Common myeloid progenitor, CD34-positive (primary cell): ENCODE measurements around the gene ABCA13. TPM values are rescaled to one million over a fixed set of nuclear protein-coding genes. Genes with fewer than 3 reads are reported as not detected.

ENCODE experiments used
- CTCF ChIA-PET: fragments of 350-600 bp; sonication (Branson Sonifier 250); formaldehyde crosslinking; loops from one replicate; lab custom pipeline; 2021; ENCODE audit warnings: antibody characterized with exemption; lab: Charles Lee
- POLR2A ChIA-PET: fragments of 350-600 bp; sonication (Branson Sonifier 250); formaldehyde crosslinking; loops from one replicate; lab custom pipeline; 2021; ENCODE audit warnings: antibody characterized with exemption; lab: Charles Lee
- DNase-seq, 3 donors: peaks; one replicate each; pipeline versions ENCODE4 v3.0.0 to v3.0.0-alpha.2; 2013
- H3K27ac ChIP-seq, 2 experiments: 1 replicate in 1 of 2; 2 replicates in 1 of 2; pipeline ENCODE4 v1.7.0; 2013; ENCODE audit warnings: inconsistent platforms in 2 of 2, low read length in 2 of 2, mild to moderate bottlenecking in 2 of 2, low read depth in 1 of 2, moderate library complexity in 1 of 2; ENCODE audit not compliant: severe bottlenecking in 2 of 2, insufficient read depth in 1 of 2, poor library complexity in 1 of 2
- H3K27me3 ChIP-seq, 5 experiments: replicated peaks in 2 of 5; 1 replicate in 3 of 5; 2 replicates in 2 of 5; pipeline versions ENCODE4 v1.6.1 to v1.7.0; 2013; ENCODE audit warnings: low read length in 4 of 5, mild to moderate bottlenecking in 2 of 5, moderate library complexity in 2 of 5, inconsistent platforms in 1 of 5; ENCODE audit not compliant: insufficient read depth in 5 of 5, control insufficient read depth in 4 of 5
- H3K36me3 ChIP-seq, 4 experiments: 1 replicate in 2 of 4; 2 replicates in 2 of 4; pipeline versions ENCODE4 v1.6.1 to v1.7.0; 2013; ENCODE audit warnings: low read length in 3 of 4, control low read depth in 1 of 4, mild to moderate bottlenecking in 1 of 4; ENCODE audit not compliant: control insufficient read depth in 4 of 4, insufficient read depth in 4 of 4
- H3K4me1 ChIP-seq, 4 experiments: 1 replicate in 3 of 4; 2 replicates in 1 of 4; pipeline versions ENCODE4 v1.6.1 to v1.7.1; 2013; ENCODE audit warnings: low read length in 3 of 4, mild to moderate bottlenecking in 3 of 4, control low read depth in 1 of 4, inconsistent platforms in 1 of 4, moderate library complexity in 1 of 4; ENCODE audit not compliant: control insufficient read depth in 4 of 4, insufficient read depth in 4 of 4; ENCODE audit errors: control extremely low read depth in 1 of 4
- H3K4me3 ChIP-seq, 7 experiments: 1 replicate in 4 of 7; 2 replicates in 3 of 7; pipeline versions ENCODE4 v1.5.1 to v1.7.0; 2013; ENCODE audit warnings: mild to moderate bottlenecking in 7 of 7, low read length in 6 of 7, moderate library complexity in 6 of 7, inconsistent platforms in 2 of 7, low read depth in 2 of 7, control low read depth in 1 of 7; ENCODE audit not compliant: insufficient read depth in 4 of 7, control insufficient read depth in 1 of 7; ENCODE audit errors: extremely low read depth in 1 of 7
- H3K9me3 ChIP-seq, 5 experiments: 1 replicate in 4 of 5; 2 replicates in 1 of 5; pipeline versions ENCODE4 v1.6.1 to v1.7.1; 2013; ENCODE audit warnings: low read length in 4 of 5, mild to moderate bottlenecking in 2 of 5, inconsistent platforms in 1 of 5, low read depth in 1 of 5, moderate library complexity in 1 of 5; ENCODE audit not compliant: control insufficient read depth in 4 of 5, insufficient read depth in 2 of 5; ENCODE audit errors: control extremely low read depth in 1 of 5
- WGBS: methylation state at CpG from one replicate; pipeline ENCODE4 v1.1.5; 2013; ENCODE audit not compliant: insufficient coverage; 5-methylcytosine and 5-hydroxymethylcytosine counted together
- polyA plus RNA-seq: library from polyadenylated mRNA; unstranded; fragments of 120-200 nt; gene quantifications from one replicate; pipeline ENCODE4 v1.2.1, GENCODE V29; 2013

The ABCA13 gene
- 2.2 TPM for polyA plus RNA-seq

DNA sequence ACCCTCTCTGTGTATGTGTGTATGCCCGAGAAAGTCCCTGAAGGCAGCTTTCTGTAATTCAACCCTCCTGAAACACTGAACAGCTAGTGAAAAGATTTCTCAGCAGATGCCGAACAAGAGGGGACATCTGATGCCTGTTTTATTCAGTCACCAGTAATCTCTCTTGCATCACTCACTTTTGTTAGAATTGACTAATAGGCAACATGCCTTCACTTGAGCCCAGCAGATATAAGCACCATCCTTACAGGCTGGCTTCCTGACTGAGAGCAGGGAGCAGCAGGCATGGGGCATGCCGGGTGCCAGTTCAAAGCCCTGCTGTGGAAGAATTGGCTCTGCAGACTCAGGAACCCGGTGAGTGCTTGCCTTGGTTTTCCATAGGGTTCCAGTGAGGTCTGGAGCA is at the start of gene ABCA13:
TSS of gene ABCA13 (plus strand) at position 257 of the 400 bp plus-strand sequence. CDS start at position 283, 26 bp downstream.
- POLR2A ChIA-PET: no interaction called here
- CTCF ChIA-PET: no interaction called here
- Histone ChIP-seq H3K36me3 (no peaks in the 10 kb centered on the region), H3K4me1 (peaks cover 2 to 17% (median 13%) of the 10 kb centered on the region in 4 experiments), H3K4me3 (peak within 1 kb of the TSS in 1 of 7 experiments; percentile 3), H3K27ac (no peak within 1 kb of the TSS), H3K27me3 (no peaks in the 10 kb centered on the region), H3K9me3 (peaks cover 0 to 7% (median 0%) of the 10 kb centered on the region in 5 experiments)
- peak in 2 of 3 donors; percentile 7 to 11 for DNase-seq
- WGBS: 88% methylated on average over 3 of the region's 4 CpGs

DNA sequence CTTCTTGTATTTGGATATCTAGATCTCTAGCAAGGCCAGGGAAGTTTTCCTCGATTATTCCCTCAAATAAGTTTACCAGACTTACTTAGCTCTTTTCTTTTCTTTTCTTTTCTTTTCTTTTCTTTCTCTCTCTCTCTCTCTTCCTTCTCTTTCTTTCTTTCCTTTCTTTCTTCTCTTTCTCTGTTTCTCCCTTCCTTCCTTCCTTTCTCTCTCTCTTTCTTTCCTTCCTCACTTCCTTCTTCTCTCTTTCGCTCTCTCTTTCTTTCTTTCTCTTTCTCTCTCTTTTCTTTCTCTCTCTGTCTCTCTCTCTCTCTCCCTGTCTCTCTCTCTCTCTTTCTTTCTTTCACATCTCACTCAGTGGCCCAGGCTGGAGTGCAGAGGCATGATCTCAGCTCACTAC is 45.2 kb upstream of the ABCA13 start:
- no peaks in the 10 kb centered on the region for H3K36me3 ChIP-seq
- no peaks in the 10 kb centered on the region for H3K27me3 ChIP-seq
- CTCF ChIA-PET: no interaction called here
- H3K27ac ChIP-seq: no peak overlapping the region
- no peaks in the 10 kb centered on the region for H3K4me1 ChIP-seq
- WGBS: 100% methylated on average over 1 of the region's 2 CpGs
- H3K4me3 ChIP-seq: no peak overlapping the region
- POLR2A ChIA-PET: interaction anchor here (0.6 kb wide), 1 partner anchor 565 kb away, joined by 7 read pairs; no protein-coding TSS in a partner anchor
- no peak for DNase-seq
- H3K9me3 ChIP-seq: peaks cover 0 to 5% (median 2%) of the 10 kb centered on the region in 5 experiments

DNA sequence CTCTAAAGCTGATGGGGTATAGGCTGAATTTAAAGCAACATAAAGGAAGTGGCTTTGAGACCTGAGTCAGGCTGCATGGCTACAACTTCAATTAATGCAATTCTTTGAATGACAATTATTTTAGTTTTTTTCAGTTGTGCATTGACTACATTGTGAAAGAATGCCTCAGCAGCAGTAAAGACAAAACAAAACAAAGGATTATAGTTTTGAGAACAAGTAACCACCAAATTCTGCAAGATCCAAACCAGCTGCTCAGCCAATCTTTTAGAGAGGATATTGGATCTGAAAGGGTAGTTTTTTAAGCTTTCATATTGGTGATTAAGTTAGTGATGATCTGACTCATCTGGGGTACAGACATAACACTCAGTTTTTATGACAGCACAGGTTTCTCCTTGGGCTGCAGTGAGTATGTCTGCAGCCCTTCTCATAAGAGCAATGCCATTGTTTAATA is 40.6 kb upstream of the ABCA13 start:
- H3K9me3 ChIP-seq: peaks cover 0 to 5% (median 0%) of the 10 kb centered on the region in 5 experiments
- ChIA-PET CTCF (interaction anchor here (1.1 to 1.2 kb wide), 2 partner anchors 140 to 169 kb away, joined by 3 read pairs; no protein-coding TSS in a partner anchor), POLR2A (interaction anchor here (0.6 kb wide), 1 partner anchor 550 kb away, joined by 3 read pairs; no protein-coding TSS in a partner anchor)
- H3K4me1 ChIP-seq: no peaks in the 10 kb centered on the region
- H3K36me3 ChIP-seq: no peaks in the 10 kb centered on the region
- no peak overlapping the region for H3K27ac ChIP-seq
- H3K4me3 ChIP-seq: no peak overlapping the region
- no peak for DNase-seq
- H3K27me3 ChIP-seq: no peaks in the 10 kb centered on the region

DNA sequence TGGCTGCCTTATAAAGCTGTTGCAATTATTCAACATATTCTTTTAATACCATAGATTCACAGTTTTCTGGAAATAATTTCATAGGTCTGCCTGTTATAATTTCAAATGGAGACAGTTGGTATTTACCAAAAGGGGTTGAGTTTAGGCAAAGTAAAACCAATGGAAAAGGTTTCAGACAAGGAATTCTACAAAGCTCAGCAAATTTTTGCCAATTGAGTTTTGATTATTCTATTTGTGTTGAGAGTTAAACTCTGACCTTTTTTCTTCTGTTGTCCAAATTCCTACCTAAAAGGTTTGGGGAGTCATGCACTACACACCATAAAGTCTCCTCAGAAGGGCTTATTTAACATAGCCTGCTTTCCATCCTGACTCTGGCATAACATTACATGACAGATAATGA is 38.5 kb upstream of the ABCA13 start:
- H3K4me3 ChIP-seq: no peak overlapping the region
- no peak for DNase-seq
- H3K36me3 ChIP-seq: no peaks in the 10 kb centered on the region
- H3K4me1 ChIP-seq: no peaks in the 10 kb centered on the region
- H3K27me3 ChIP-seq: no peaks in the 10 kb centered on the region
- ChIA-PET POLR2A (no interaction called here), CTCF (interaction anchor here (1.5 kb wide), 1 partner anchor 22 kb away, joined by 3 read pairs; no protein-coding TSS in a partner anchor)
- H3K27ac ChIP-seq: no peak overlapping the region
- H3K9me3 ChIP-seq: peaks cover 0 to 3% (median 0%) of the 10 kb centered on the region in 5 experiments

DNA sequence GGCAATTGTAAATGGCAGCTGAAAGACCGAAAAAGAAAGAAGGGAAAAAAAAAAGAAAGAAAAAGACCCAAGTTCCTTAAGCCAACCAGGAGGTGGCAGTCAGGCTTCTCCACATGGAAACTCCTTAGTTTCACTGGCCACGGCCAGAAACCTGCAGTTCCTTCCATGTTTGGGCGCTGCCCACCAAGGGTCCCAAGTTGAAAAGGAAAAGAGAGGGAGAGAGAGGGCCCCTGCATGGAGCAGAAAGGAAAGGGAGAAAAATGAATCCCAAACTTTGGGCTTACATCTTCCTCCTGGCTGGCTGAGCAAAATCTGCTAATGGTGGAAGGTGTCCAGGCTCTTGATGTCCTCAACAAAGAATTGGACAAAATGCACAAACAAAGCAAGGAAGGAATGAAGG is 31.8 kb upstream of the ABCA13 start:
- Histone ChIP-seq H3K9me3 (peaks cover 0 to 9% (median 0%) of the 10 kb centered on the region in 5 experiments), H3K27me3 (no peaks in the 10 kb centered on the region), H3K27ac (no peak overlapping the region), H3K4me1 (peaks cover 0 to 20% (median 8%) of the 10 kb centered on the region in 4 experiments), H3K36me3 (no peaks in the 10 kb centered on the region), H3K4me3 (peak overlapping the region in 2 of 7 experiments; percentile 11 to 32)
- CTCF ChIA-PET: interaction anchor here (0.7 kb wide), 1 partner anchor 910 kb away, joined by 3 read pairs; no protein-coding TSS in a partner anchor
- POLR2A ChIA-PET: no interaction called here
- 9% methylated on average over 3 of the region's 3 CpGs for WGBS
- DNase-seq: peak; percentile 33 to 54 (median 51)

DNA sequence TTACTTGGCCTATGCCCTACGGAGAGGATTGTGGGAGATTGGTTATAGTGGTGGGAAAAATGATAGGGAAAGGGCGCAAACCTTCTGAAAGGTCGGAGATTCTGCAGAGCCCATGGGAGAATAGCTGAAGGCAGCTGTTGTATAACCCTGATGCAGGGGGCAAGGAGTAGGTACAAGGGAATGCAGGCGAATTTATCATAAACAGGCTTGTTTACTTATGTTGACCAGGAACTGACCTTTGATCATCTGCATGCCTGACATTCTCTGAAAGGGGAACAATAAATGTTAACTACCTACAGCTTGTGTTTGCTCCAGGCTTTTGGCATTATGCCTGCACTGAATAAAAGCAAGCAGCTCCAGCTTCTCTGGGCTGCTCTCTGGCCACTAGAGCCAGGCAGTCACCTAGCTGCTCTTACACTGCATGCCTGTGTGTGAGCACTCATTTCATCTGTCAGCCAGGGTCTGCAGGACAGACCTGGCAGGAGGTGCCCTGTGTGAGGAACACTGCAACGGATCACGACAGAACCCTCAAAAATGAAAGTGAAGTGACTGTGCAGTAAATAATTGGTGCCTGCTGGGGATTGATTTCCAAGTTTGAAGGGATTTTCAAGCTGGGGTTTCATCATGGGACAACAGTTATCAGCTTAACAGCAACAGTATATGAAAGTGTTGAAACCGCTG is 31.1 kb upstream of the ABCA13 start:
- Histone ChIP-seq H3K4me3 (peak overlapping the region in 3 of 7 experiments; percentile 39 to 46 (median 44)), H3K27ac (no peak overlapping the region)

DNA sequence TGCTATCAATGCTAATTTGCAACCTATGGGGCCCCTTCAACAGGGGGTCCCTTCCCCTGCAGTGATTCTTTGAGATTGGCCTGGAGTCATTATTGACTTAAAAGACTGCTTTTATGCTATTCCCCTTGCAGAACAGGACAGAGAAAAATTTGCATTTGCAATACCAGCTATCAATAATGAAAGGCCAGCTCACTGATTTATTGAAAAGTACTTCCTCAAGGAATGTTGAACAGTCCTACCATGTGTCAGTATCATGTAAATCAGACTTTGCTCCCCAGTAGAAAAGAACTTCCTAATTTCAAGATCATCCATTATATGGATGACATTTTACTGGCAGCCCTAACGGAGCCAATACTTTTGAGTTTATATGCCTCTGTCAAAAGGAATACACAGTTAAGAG is 29.7 kb upstream of the ABCA13 start:
- peaks cover 0 to 20% (median 8%) of the 10 kb centered on the region in 4 experiments for H3K4me1 ChIP-seq
- H3K36me3 ChIP-seq: no peaks in the 10 kb centered on the region
- CTCF ChIA-PET: interaction anchor here (1.0 to 1.8 kb wide), 3 partner anchors 8 to 158 kb away, joined by 3 to 5 read pairs (median 4); no protein-coding TSS in a partner anchor
- no CpG with 5 or more reads among the region's 1 CpG for WGBS
- POLR2A ChIA-PET: no interaction called here
- no peak overlapping the region for H3K4me3 ChIP-seq
- no peak overlapping the region for H3K27ac ChIP-seq
- no peak for DNase-seq
- peaks cover 0 to 9% (median 0%) of the 10 kb centered on the region in 5 experiments for H3K9me3 ChIP-seq
- H3K27me3 ChIP-seq: no peaks in the 10 kb centered on the region

More for the DNA sequence above, 31.1 kb upstream of the ABCA13 start:
- 64% methylated on average over 6 of the region's 7 CpGs for WGBS
- peaks cover 0 to 9% (median 0%) of the 10 kb centered on the region in 5 experiments for H3K9me3 ChIP-seq
- no peaks in the 10 kb centered on the region for H3K27me3 ChIP-seq
- peaks cover 0 to 20% (median 8%) of the 10 kb centered on the region in 4 experiments for H3K4me1 ChIP-seq
- ChIA-PET CTCF (interaction anchor here (0.8 to 1.6 kb wide), 3 partner anchors 9 to 159 kb away, joined by 3 to 4 read pairs (median 4); no protein-coding TSS in a partner anchor), POLR2A (no interaction called here)
- no peaks in the 10 kb centered on the region for H3K36me3 ChIP-seq
- peak in 2 of 3 donors; percentile 36 to 46 for DNase-seq
